K562 (cell line): ENCODE results near the gene UNC45A. TPM values are rescaled to one million over a fixed set of nuclear protein-coding genes. Genes with fewer than 3 reads are reported as not detected.
A peak's percentile ranks its signal among the peaks of the same experiment; 100 is the strongest.
"Not testable (repeated sequence)": the region's sequence is repeated elsewhere in the genome, so short reads cannot be mapped to it uniquely, and the experiment has no call there.

Experiments used
- ATAC-seq: fragments of 200-7000 bp; cut with Tn5 transposase; 3 replicates; pipeline ENCODE4 v1.9.1; 2020; ENCODE audit warnings: moderate library complexity
- BruUV-seq: library from RNA; stranded (reverse); fragments of 400-500 nt; replicated peaks from 2 replicates; lab custom pipeline; 2021; lab: Mats Ljungman, UMichigan
- CTCF ChIA-PET: fragments of 300-600 bp; formaldehyde crosslinking; extraction: SDS; loops from one replicate; lab custom pipeline; 2021; ENCODE audit warnings: low intra/inter-chr PET ratio; lab: Yijun Ruan, JAX
- POLR2A ChIA-PET: fragments of 300-600, 350-650 bp; sonication (Branson Sonifier 250); formaldehyde crosslinking; extraction: SDS; loops from one replicate; lab custom pipeline; 2021; ENCODE audit warnings: antibody characterized with exemption, inconsistent platforms; lab: Yijun Ruan, JAX
- DNase-seq, 4 experiments: peaks; one replicate each; pipeline versions ENCODE4 v3.0.0 to v3.0.0-alpha.2; 2011 to 2018; ENCODE audit warnings: low spot score in 3 of 4, mixed read lengths in 3 of 4; ENCODE audit errors: extremely low read depth in 1 of 4
- FAIRE-seq: peaks from 2 replicates; lab custom pipeline; 2011; peaks lifted over from hg19 to GRCh38; lab: Jason Lieb, UNC
- H2AFZ ChIP-seq: 2 replicates; pipeline ENCODE4 v1.6.0; 2011; ENCODE audit warnings: low read depth, low read length, control low read depth, inconsistent platforms
- H3K27ac ChIP-seq: fragments of 200-600 bp; 3 replicates; pipeline ENCODE4 v1.8.0; 2011; ENCODE audit warnings: low read depth, mild to moderate bottlenecking, control low read depth, inconsistent platforms, low read length, moderate library complexity, mixed read lengths; ENCODE audit errors: extremely low read depth
- H3K27me3 ChIP-seq, 2 experiments: fragments of 300-600 bp in 1 of 2; 2 replicates in 1 of 2; 3 replicates in 1 of 2; pipeline versions ENCODE4 v1.6.0 to v1.8.0; 2011; ENCODE audit warnings: inconsistent platforms in 2 of 2, low read length in 2 of 2, mild to moderate bottlenecking in 1 of 2, mixed read lengths in 1 of 2, moderate library complexity in 1 of 2; ENCODE audit not compliant: control insufficient read depth in 2 of 2, insufficient read depth in 2 of 2
- H3K36me3 ChIP-seq: fragments of 300-600 bp; 3 replicates; pipeline ENCODE4 v1.8.0; 2011; ENCODE audit warnings: mild to moderate bottlenecking, low read length, inconsistent platforms; ENCODE audit not compliant: control insufficient read depth, insufficient read depth
- H3K4me1 ChIP-seq, 2 experiments: fragments of 200-600 bp in 1 of 2; replicated peaks in 1 of 2; 2 replicates in 1 of 2; 3 replicates in 1 of 2; pipeline versions ENCODE4 v1.5.1 to v1.8.0; 2011; ENCODE audit warnings: inconsistent platforms in 2 of 2, low read length in 2 of 2, mild to moderate bottlenecking in 1 of 2, mixed read lengths in 1 of 2, moderate library complexity in 1 of 2; ENCODE audit not compliant: control insufficient read depth in 2 of 2, insufficient read depth in 2 of 2
- H3K4me2 ChIP-seq: 2 replicates; pipeline ENCODE4 v1.6.1; 2011; ENCODE audit warnings: low read length, control low read depth, inconsistent platforms, mixed read lengths; ENCODE audit not compliant: insufficient read depth
- H3K4me3 ChIP-seq: fragments of 200-600 bp; sonication (generic), shearing (Covaris generic); 2 replicates; pipeline ENCODE4 v1.5.1; 2016; ENCODE audit warnings: control low read depth, inconsistent platforms
- H3K79me2 ChIP-seq: fragments of 200-600 bp; 3 replicates; pipeline ENCODE4 v1.8.0; 2011; ENCODE audit warnings: low read length, inconsistent platforms; ENCODE audit not compliant: control insufficient read depth, insufficient read depth
- H3K9ac ChIP-seq, 2 experiments: 2 replicates each; pipeline versions ENCODE4 v1.6.0 to v1.6.1; 2011; ENCODE audit warnings: low read depth in 2 of 2, low read length in 2 of 2, control low read depth in 1 of 2, inconsistent platforms in 1 of 2, mild to moderate bottlenecking in 1 of 2, mixed read lengths in 1 of 2; ENCODE audit not compliant: insufficient read depth in 1 of 2
- H3K9me1 ChIP-seq: one replicate; pipeline ENCODE4 v1.6.0; 2011; ENCODE audit warnings: inconsistent platforms, mild to moderate bottlenecking, low read length, moderate library complexity; ENCODE audit not compliant: control insufficient read depth, insufficient read depth
- H3K9me3 ChIP-seq: replicated peaks from 2 replicates; pipeline ENCODE4 v1.5.1; 2011; ENCODE audit warnings: low read depth, low read length, inconsistent platforms; ENCODE audit not compliant: control insufficient read depth, insufficient read depth
- H4K20me1 ChIP-seq: replicated peaks from 2 replicates; pipeline ENCODE4 v1.6.1; 2011; ENCODE audit warnings: low read length, inconsistent platforms, mixed read lengths; ENCODE audit not compliant: control insufficient read depth, insufficient read depth
- POU5F1 ChIP-seq: fragments of 150-350 bp; IDR thresholded peaks from 2 replicates; pipeline ENCODE4 v1.6.1; 2014; ENCODE audit warnings: borderline replicate concordance, low read length, low read depth, mild to moderate bottlenecking; ENCODE audit not compliant: partially characterized antibody
- ZBTB33 ChIP-seq: sonication (generic); formaldehyde crosslinking; IDR thresholded peaks from 2 replicates; pipeline ENCODE4 v1.8.1; 2023; ENCODE audit warnings: mild to moderate bottlenecking, missing genetic modification reagents
- ZNF384 ChIP-seq: IDR thresholded peaks from 2 replicates; pipeline ENCODE4 v1.6.1; 2012; ENCODE audit warnings: low read depth, low read length, improper control_type of control experiment
- WGBS: fragments of 100-300 bp; shearing (Covaris generic); methylation state at CpG from one replicate; pipeline ENCODE4 v1.1.6; 2016; ENCODE audit warnings: low coverage, mixed read lengths; ENCODE audit not compliant: insufficient coverage; ENCODE audit errors: missing lambda C conversion rate; 5-methylcytosine and 5-hydroxymethylcytosine counted together
- in situ Hi-C: fragments of 300-500 bp; cut with MboI; formaldehyde crosslinking; loops from 4 replicates; pipeline ENCODE4 v1.15.0; 2018; ENCODE audit warnings: inconsistent platforms, mixed read lengths
- intact Hi-C: fragments of 100-400 bp; cut with micrococcal nuclease; formaldehyde crosslinking; loops from 2 replicates; pipeline ENCODE4 v1.14.2; 2022
- polyA plus RNA-seq, 8 experiments: library from polyadenylated mRNA; depleted of rRNA in 4 of 8; stranded (reverse) in 5 of 8; unstranded in 3 of 8; fragments of >200 nt; fragmentation: Nextera tagmentation in 2 of 8; fragmentation: Illumina TruSeq in 1 of 8; extraction: Ambion mirVana in 2 of 8; extraction: Trizol in 1 of 8; gene quantifications; 2 replicates each; pipeline versions ENCODE4 v1.2.1 to v1.2.3, GENCODE V29; 2011 to 2014; ENCODE audit warnings: inconsistent platforms in 1 of 8, missing spikeins in 1 of 8
- total RNA-seq, 7 experiments: library from RNA; depleted of rRNA in 6 of 7; stranded (reverse); fragments of >200 nt in 6 of 7; fragmentation: Illumina TruSeq in 2 of 7; extraction: Trizol in 2 of 7; gene quantifications; 2 replicates each; pipeline versions ENCODE4 v1.2.1 to v1.2.3, GENCODE V29; 2011 to 2021; ENCODE audit warnings: low replicate concordance in 1 of 7

Gene UNC45A
- total and polyA plus RNA-seq, 9 of the 15 experiments (the other 6 are each of a cell fraction or from before 2014, with no cell fraction given): 22.4 to 79.3 (median 43.7) TPM

- no peak for TF ChIP-seq POU5F1
Observed at GRCh38 chr15:90895571-90896117, 39.4 kb upstream of the UNC45A start (continued).

GRCh38 chr15:90897131-90897655 is 37.9 kb upstream of the UNC45A start:
- H3K4me2 ChIP-seq, H3K4me3 ChIP-seq, H3K27ac ChIP-seq, H3K9ac ChIP-seq, ATAC-seq, in situ Hi-C loops, intact Hi-C loops, BruUV-seq, H3K79me2 ChIP-seq, H3K9me1 ChIP-seq, FAIRE-seq, H3K9me3 ChIP-seq, DNase-seq, H3K36me3 ChIP-seq, H2AFZ ChIP-seq, H4K20me1 ChIP-seq, H3K27me3 ChIP-seq: not testable (repeated sequence)
- CTCF ChIA-PET: interaction anchor here (0.6 kb wide), 1 partner anchor 34 kb away, joined by 3 read pairs; no protein-coding TSS in a partner anchor
- TF ChIP-seq ZBTB33 (CRISPR knock-in tag) (peak; percentile 96), ZNF384 (0 out of 2 replicates have a peak, but pooled peaks have one; percentile 6)
- WGBS: 77% methylated on average over 9 of the region's 14 CpGs
- H3K4me1 ChIP-seq: peaks cover 29 to 49% of the 10 kb centered on the region in 2 experiments
- POLR2A ChIA-PET: interaction anchor here (0.7 kb wide), 1 partner anchor 1835 kb away, joined by 3 read pairs; no protein-coding TSS in a partner anchor
